ENCODE measurements around the gene LHPP. TPM values are rescaled to one million over a fixed set of nuclear protein-coding genes. Genes with fewer than 3 reads are reported as not detected.

Gene LHPP
- total RNA-seq, 1 donor from 2014 or later, result 15.3 TPM

GRCh38 chr10:124643330-124644009, 181.8 kb downstream of the LHPP start:
- H3K27ac Mint-ChIP-seq (ENCODE audit: unreplicated experiment), result no peak overlapping the region
- H3K4me1 Mint-ChIP-seq (ENCODE audit: low read depth), result peaks cover 32% of the 10 kb centered on the region
- no peak for DNase-seq (ENCODE audit: low spot score)
- H3K27me3 Mint-ChIP-seq (ENCODE audit: low read depth), result no peaks in the 10 kb centered on the region
- no peaks in the 10 kb centered on the region for H3K9me3 Mint-ChIP-seq (ENCODE audit: low read depth)
- H3K36me3 Mint-ChIP-seq (ENCODE audit: low read depth), result no peaks in the 10 kb centered on the region
- H3K4me3 Mint-ChIP-seq (ENCODE audit: unreplicated experiment), result no peak overlapping the region
- no peak for TF ChIP-seq CTCF (IDR thresholded peaks at IDR 0.05)

GRCh38 chr10:124644236-124644635, 182.6 kb downstream of the LHPP start:
- Mint-ChIP-seq H3K9me3 (ENCODE audit: low read depth) (no peaks in the 10 kb centered on the region), H3K27ac (ENCODE audit: unreplicated experiment) (no peak overlapping the region), H3K4me1 (ENCODE audit: low read depth) (peaks cover 39% of the 10 kb centered on the region), H3K27me3 (ENCODE audit: low read depth) (no peaks in the 10 kb centered on the region), H3K36me3 (ENCODE audit: low read depth) (no peaks in the 10 kb centered on the region), H3K4me3 (ENCODE audit: unreplicated experiment) (no peak overlapping the region)
- no peak for TF ChIP-seq CTCF (IDR thresholded peaks at IDR 0.05)
- no peak for DNase-seq (ENCODE audit: low spot score)

GRCh38 chr10:124644771-124645415, 183.3 kb downstream of the LHPP start:
- Mint-ChIP-seq H3K36me3 (ENCODE audit: low read depth) (no peaks in the 10 kb centered on the region), H3K9me3 (ENCODE audit: low read depth) (no peaks in the 10 kb centered on the region), H3K4me1 (ENCODE audit: low read depth) (peaks cover 39% of the 10 kb centered on the region), H3K27me3 (ENCODE audit: low read depth) (no peaks in the 10 kb centered on the region), H3K4me3 (ENCODE audit: unreplicated experiment) (no peak overlapping the region), H3K27ac (ENCODE audit: unreplicated experiment) (no peak overlapping the region)
- DNase-seq (ENCODE audit: low spot score), result no peak
- TF ChIP-seq CTCF (IDR thresholded peaks at IDR 0.05), result no peak

GRCh38 chr10:124645467-124646095, 184.0 kb downstream of the LHPP start:
- TF ChIP-seq CTCF (IDR thresholded peaks at IDR 0.05), result no peak
- Mint-ChIP-seq H3K27me3 (ENCODE audit: low read depth) (no peaks in the 10 kb centered on the region), H3K4me3 (ENCODE audit: unreplicated experiment) (no peak overlapping the region), H3K27ac (ENCODE audit: unreplicated experiment) (no peak overlapping the region), H3K4me1 (ENCODE audit: low read depth) (peaks cover 38% of the 10 kb centered on the region), H3K36me3 (ENCODE audit: low read depth) (no peaks in the 10 kb centered on the region), H3K9me3 (ENCODE audit: low read depth) (no peaks in the 10 kb centered on the region)
- no peak for DNase-seq (ENCODE audit: low spot score)

- H3K27ac Mint-ChIP-seq (ENCODE audit: unreplicated experiment), result peak overlapping the region; percentile 36
- TF ChIP-seq CTCF (IDR thresholded peaks at IDR 0.05), result no peak
- no peak for DNase-seq (ENCODE audit: low spot score)
- no peak overlapping the region for H3K4me3 Mint-ChIP-seq (ENCODE audit: unreplicated experiment)
- no peaks in the 10 kb centered on the region for H3K27me3 Mint-ChIP-seq (ENCODE audit: low read depth)
- no peaks in the 10 kb centered on the region for H3K9me3 Mint-ChIP-seq (ENCODE audit: low read depth)
- H3K4me1 Mint-ChIP-seq (ENCODE audit: low read depth), result peaks cover 29% of the 10 kb centered on the region
- no peaks in the 10 kb centered on the region for H3K36me3 Mint-ChIP-seq (ENCODE audit: low read depth)
These were observed 185.1 kb downstream of the LHPP start for GRCh38 chr10:124646483-124647352.
